Activated naive CD8-positive, alpha-beta T cell treated with anti-CD3 and anti-CD28 coated beads for 36 hours (primary cell): Measurements from ENCODE around the gene TMEM267. TPM values are rescaled to one million over a fixed set of nuclear protein-coding genes. Genes with fewer than 3 reads are reported as not detected.

Experiments
- DNase-seq: peaks from one replicate; pipeline ENCODE4 v3.0.0; 2021
- H3K27ac Mint-ChIP-seq: one replicate; pipeline ENCODE4 v1.8.0; 2022; ENCODE audit warnings: mild to moderate bottlenecking, moderate library complexity, mixed read lengths
- H3K27me3 Mint-ChIP-seq: one replicate; pipeline ENCODE4 v1.8.0; 2022; ENCODE audit warnings: mild to moderate bottlenecking, mixed read lengths
- H3K36me3 Mint-ChIP-seq: one replicate; pipeline ENCODE4 v1.8.0; 2021; ENCODE audit warnings: mild to moderate bottlenecking, mixed read lengths
- H3K4me1 Mint-ChIP-seq: one replicate; pipeline ENCODE4 v1.8.0; 2021; ENCODE audit warnings: mixed read lengths
- H3K4me3 Mint-ChIP-seq: one replicate; pipeline ENCODE4 v1.8.0; 2022; ENCODE audit warnings: mild to moderate bottlenecking, moderate library complexity, mixed read lengths
- H3K9me3 Mint-ChIP-seq: one replicate; pipeline ENCODE4 v1.8.0; 2022; ENCODE audit warnings: mixed read lengths
- total RNA-seq, 2 experiments: library from RNA; stranded (reverse); gene quantifications; one replicate each; pipeline ENCODE4 v1.2.3, GENCODE V29; 2021

TMEM267 gene
- total RNA-seq, 2 experiments from 2014 or later = 20.4 to 24.1 TPM

DNA sequence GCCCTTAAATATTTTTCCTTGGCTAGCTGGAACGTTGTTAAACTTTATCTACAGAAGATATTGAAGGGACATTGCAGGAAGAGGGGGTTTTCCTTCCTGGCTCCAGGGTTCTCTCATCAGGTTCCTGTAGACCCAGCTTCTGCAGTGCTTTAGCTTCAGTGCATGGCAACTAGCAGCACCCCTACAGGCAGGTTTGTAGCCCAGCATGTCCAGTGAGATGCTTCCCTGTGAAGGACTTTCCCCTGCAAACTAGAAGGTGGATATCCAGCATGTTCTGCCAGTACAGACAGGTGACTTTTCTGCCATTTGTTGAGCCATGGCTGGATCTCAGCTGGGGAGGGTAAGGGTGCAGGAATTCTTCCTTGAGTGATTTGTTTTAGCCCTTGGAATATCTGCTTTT, 81.8 kb downstream of the TMEM267 start:
- no peak overlapping the region for H3K4me3 Mint-ChIP-seq
- peaks cover 17% of the 10 kb centered on the region for H3K9me3 Mint-ChIP-seq
- H3K36me3 Mint-ChIP-seq = peaks cover 48% of the 10 kb centered on the region

DNA sequence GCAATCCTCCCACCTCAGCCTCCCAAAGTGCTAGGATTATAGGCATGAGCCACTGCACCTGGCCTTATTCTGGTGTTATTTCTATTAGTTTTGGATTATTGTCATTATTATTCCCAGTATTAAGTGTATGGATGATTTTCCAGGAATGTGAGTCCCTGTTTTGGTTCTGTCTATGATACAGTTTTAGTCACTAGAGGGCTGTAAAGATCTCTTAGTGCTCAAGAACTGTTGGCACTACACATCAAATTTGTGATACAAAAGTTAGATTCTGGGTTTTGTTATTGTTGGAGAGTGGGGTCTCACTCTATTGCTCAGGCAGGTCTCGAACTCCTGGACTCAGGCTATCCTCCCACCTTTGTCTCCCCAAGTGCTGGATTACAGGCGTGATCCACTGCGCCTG, 83.6 kb downstream of the TMEM267 start:
- Mint-ChIP-seq H3K27me3 (no peaks in the 10 kb centered on the region), H3K4me1 (peaks cover 22% of the 10 kb centered on the region), H3K27ac (no peak overlapping the region), H3K36me3 (peaks cover 51% of the 10 kb centered on the region), H3K9me3 (peaks cover 12% of the 10 kb centered on the region), H3K4me3 (no peak overlapping the region)
- no peak for DNase-seq

More for the DNA sequence above, 81.8 kb downstream of the TMEM267 start:
- H3K4me1 Mint-ChIP-seq = peaks cover 9% of the 10 kb centered on the region
- H3K27me3 Mint-ChIP-seq = no peaks in the 10 kb centered on the region
- H3K27ac Mint-ChIP-seq = no peak overlapping the region
- DNase-seq = no peak

GRCh38 chr5:43396762-43397304, 86.8 kb downstream of the TMEM267 start:
- peak overlapping the region; percentile 97 for H3K4me3 Mint-ChIP-seq
- peak overlapping the region; percentile 97 for H3K27ac Mint-ChIP-seq
- peak; percentile 77 for DNase-seq
- H3K36me3 Mint-ChIP-seq = peaks cover 27% of the 10 kb centered on the region
- H3K4me1 Mint-ChIP-seq = peaks cover 25% of the 10 kb centered on the region
- H3K9me3 Mint-ChIP-seq = peaks cover 2% of the 10 kb centered on the region
- H3K27me3 Mint-ChIP-seq = no peaks in the 10 kb centered on the region

Other genes with a start within 250 kb of the TMEM267 start
- gene HMGCS1, start 170.5 kb downstream of the TMEM267 start, total RNA-seq = 10 to 100 TPM; 58.4 to 60.2 TPM
- gene CCL28, start 71.5 kb downstream of the TMEM267 start, total RNA-seq = 10 to 100 TPM; 11.9 to 13.4 TPM
- gene C5orf34, start 31.3 kb upstream of the TMEM267 start, total RNA-seq = 10 to 100 TPM in 1 of 2 experiments, 1 to 10 TPM in 1; 8.9 to 10.1 TPM
- 10 to 100 TPM; 50.1 to 51.0 TPM for gene PAIP1, start 73.2 kb upstream of the TMEM267 start, total RNA-seq
- gene NNT, start 119.3 kb upstream of the TMEM267 start, total RNA-seq = 10 to 100 TPM; 69.7 to 71.8 TPM